Stimulated activated CD8-positive, alpha-beta memory T cell treated with anti-CD3 and anti-CD28 coated beads, Interleukin-12 subunit alpha, Interleukin-12 subunit beta, amount 100 ng/mL, for 24 hours (primary cell): Measurements from ENCODE around the gene CTNNA1.
"Not testable (repeated sequence)": the region's sequence is repeated elsewhere in the genome, so short reads cannot be mapped to it uniquely, and the experiment has no call there.

Experiments
- DNase-seq: peaks from one replicate; pipeline ENCODE4 v3.0.0-alpha.2; 2020; ENCODE audit errors: extremely low read depth

CTNNA1 gene

GRCh38 chr5:138898299-138898698 is 145.1 kb downstream of the CTNNA1 start:
- no peak for DNase-seq

GRCh38 chr5:138898742-138899141 is 145.5 kb downstream of the CTNNA1 start:
- DNase-seq: no peak

- DNase-seq: no peak
Measured at GRCh38 chr5:138900281-138900965, 147.2 kb downstream of the CTNNA1 start.

- no peak for DNase-seq
Measured at GRCh38 chr5:138901716-138902115, 148.5 kb downstream of the CTNNA1 start.

- DNase-seq: no peak
Measured at GRCh38 chr5:138903130-138903775, 150.0 kb downstream of the CTNNA1 start.

GRCh38 chr5:138905541-138905940 is 152.3 kb downstream of the CTNNA1 start:
- DNase-seq: no peak

- no peak for DNase-seq
Measured at GRCh38 chr5:138909734-138910133, 156.5 kb downstream of the CTNNA1 start.

- DNase-seq: no peak
Measured at GRCh38 chr5:138910546-138911185, 157.4 kb downstream of the CTNNA1 start.

GRCh38 chr5:138911441-138911840 is 158.2 kb downstream of the CTNNA1 start:
- DNase-seq: no peak

- no peak for DNase-seq
Measured at GRCh38 chr5:138912093-138912492, 158.9 kb downstream of the CTNNA1 start.

- DNase-seq: no peak
Measured at GRCh38 chr5:138913773-138914172, 160.5 kb downstream of the CTNNA1 start.

- no peak for DNase-seq
Measured at GRCh38 chr5:138914338-138914737, 161.1 kb downstream of the CTNNA1 start.

- no peak for DNase-seq
Measured at GRCh38 chr5:138918686-138919085, 165.5 kb downstream of the CTNNA1 start.

- DNase-seq: no peak
Measured at GRCh38 chr5:138920181-138920580, 167.0 kb downstream of the CTNNA1 start.

GRCh38 chr5:138921362-138921761 is 168.1 kb downstream of the CTNNA1 start:
- DNase-seq: not testable (repeated sequence)

GRCh38 chr5:138922494-138922893 is 169.3 kb downstream of the CTNNA1 start:
- no peak for DNase-seq

- no peak for DNase-seq
Measured at GRCh38 chr5:138925090-138925635, 171.9 kb downstream of the CTNNA1 start.

GRCh38 chr5:138926257-138926656 is 173.0 kb downstream of the CTNNA1 start:
- DNase-seq: no peak

- DNase-seq: no peak
Measured at GRCh38 chr5:138926688-138927448, 173.6 kb downstream of the CTNNA1 start.

GRCh38 chr5:138927544-138927943 is 174.3 kb downstream of the CTNNA1 start:
- DNase-seq: no peak

GRCh38 chr5:138927979-138928378 is 174.8 kb downstream of the CTNNA1 start:
- no peak for DNase-seq

GRCh38 chr5:138929571-138929955 is 176.3 kb downstream of the CTNNA1 start:
- no peak for DNase-seq
